Peyer's patch (tissue), 4 donors: ENCODE data around the gene MYH11. TPM values are rescaled to one million over a fixed set of nuclear protein-coding genes. Genes with fewer than 3 reads are reported as not detected.

Source experiments
- DNase-seq, 3 donors: peaks; one replicate each; pipeline ENCODE4 v3.0.0-alpha.2; 2017 to 2019
- H3K27ac ChIP-seq, 4 donors: fragments of 200-600 bp; sonication (generic); one replicate each; pipeline ENCODE4 v1.5.1; 2016 to 2019
- H3K27me3 ChIP-seq, 2 donors: fragments of 200-600 bp; sonication (generic); one replicate each; pipeline ENCODE4 v1.5.1; 2019
- H3K36me3 ChIP-seq, 3 donors: fragments of 200-600 bp; sonication (generic); one replicate each; pipeline ENCODE4 v1.5.1; 2016 to 2019
- H3K4me1 ChIP-seq, 4 donors: fragments of 200-600 bp; sonication (generic); one replicate each; pipeline ENCODE4 v1.5.1; 2016 to 2019
- H3K4me3 ChIP-seq, 4 donors: fragments of 200-600 bp; sonication (generic); 1 replicate in 3 of 4; 2 replicates in 1 of 4; pipeline ENCODE4 v1.5.1; 2016 to 2019; ENCODE audit warnings: mild to moderate bottlenecking in 1 of 4
- H3K9me3 ChIP-seq, 4 donors: fragments of 200-600 bp; sonication (generic); one replicate each; pipeline ENCODE4 v1.5.1; 2016 to 2019; ENCODE audit warnings: mild to moderate bottlenecking in 1 of 4
- CTCF ChIP-seq, 6 experiments: fragments of 450-650 bp in 4 of 6; fragments of 200-600 bp in 2 of 6; sonication (generic) in 1 of 6; IDR thresholded peaks; one replicate each; pipeline ENCODE4 v1.5.1; 2017 to 2019; ENCODE audit warnings: antibody characterized with exemption in 6 of 6, mild to moderate bottlenecking in 3 of 6, moderate library complexity in 1 of 6
- POLR2A ChIP-seq, 2 donors: fragments of 450-650 bp; IDR thresholded peaks; one replicate each; pipeline ENCODE4 v1.5.1; 2017; ENCODE audit warnings: antibody characterized with exemption in 2 of 2, mild to moderate bottlenecking in 2 of 2, moderate library complexity in 2 of 2
- total RNA-seq, 4 donors: library from RNA; depleted of rRNA; stranded (reverse); fragments of >200 nt; gene quantifications; one replicate each; pipeline ENCODE4 v1.1.0, GENCODE V29; 2016

Gene MYH11
- total RNA-seq, 4 donors from 2014 or later = 39.2 to 248 (median 131) TPM

GRCh38 chr16:15770107-15770506 is 86.7 kb downstream of the MYH11 start:
- DNase-seq = no peak
- Histone ChIP-seq H3K27me3 (no peaks in the 10 kb centered on the region), H3K9me3 (no peaks in the 10 kb centered on the region), H3K36me3 (peaks cover 0 to 5% (median 0%) of the 10 kb centered on the region in 3 donors), H3K27ac (peak overlapping the region in 1 of 4 donors; percentile 48), H3K4me1 (no peaks in the 10 kb centered on the region), H3K4me3 (no peak overlapping the region)
- no peak for TF ChIP-seq CTCF (IDR thresholded peaks at IDR 0.05)
- TF ChIP-seq POLR2A (IDR thresholded peaks at IDR 0.05) = no peak

GRCh38 chr16:15769239-15769638 is 87.6 kb downstream of the MYH11 start:
- no peak overlapping the region for H3K27ac ChIP-seq
- H3K4me3 ChIP-seq = no peak overlapping the region
- no peak for TF ChIP-seq POLR2A (IDR thresholded peaks at IDR 0.05)
- TF ChIP-seq CTCF (IDR thresholded peaks at IDR 0.05) = no peak
- no peaks in the 10 kb centered on the region for H3K27me3 ChIP-seq
- DNase-seq = no peak
- H3K9me3 ChIP-seq = no peaks in the 10 kb centered on the region
- H3K4me1 ChIP-seq = no peaks in the 10 kb centered on the region
- peaks cover 0 to 5% (median 0%) of the 10 kb centered on the region in 3 donors for H3K36me3 ChIP-seq

GRCh38 chr16:15768201-15768600 is 88.6 kb downstream of the MYH11 start:
- Histone ChIP-seq H3K4me3 (no peak overlapping the region), H3K9me3 (no peaks in the 10 kb centered on the region), H3K27ac (no peak overlapping the region), H3K36me3 (peaks cover 0 to 5% (median 0%) of the 10 kb centered on the region in 3 donors), H3K27me3 (no peaks in the 10 kb centered on the region), H3K4me1 (no peaks in the 10 kb centered on the region)
- TF ChIP-seq POLR2A (IDR thresholded peaks at IDR 0.05) = no peak
- no peak for TF ChIP-seq CTCF (IDR thresholded peaks at IDR 0.05)
- no peak for DNase-seq

- Histone ChIP-seq H3K9me3 (no peaks in the 10 kb centered on the region), H3K4me1 (no peaks in the 10 kb centered on the region), H3K4me3 (no peak overlapping the region), H3K27ac (no peak overlapping the region), H3K36me3 (peaks cover 0 to 5% (median 0%) of the 10 kb centered on the region in 3 donors), H3K27me3 (no peaks in the 10 kb centered on the region)
- DNase-seq = no peak
- TF ChIP-seq CTCF (IDR thresholded peaks at IDR 0.05) (no peak), POLR2A (IDR thresholded peaks at IDR 0.05) (no peak)
Observed at GRCh38 chr16:15766918-15767317, 89.9 kb downstream of the MYH11 start.

- H3K27ac ChIP-seq = no peak overlapping the region
- no peaks in the 10 kb centered on the region for H3K4me1 ChIP-seq
- no peaks in the 10 kb centered on the region for H3K27me3 ChIP-seq
- peak; percentile 16 to 59 (median 58) for TF ChIP-seq CTCF (IDR thresholded peaks at IDR 0.05)
- no peak for TF ChIP-seq POLR2A (IDR thresholded peaks at IDR 0.05)
- H3K36me3 ChIP-seq = peaks cover 0 to 5% (median 0%) of the 10 kb centered on the region in 3 donors
- no peaks in the 10 kb centered on the region for H3K9me3 ChIP-seq
- DNase-seq = peak in 2 of 3 donors; percentile 24 to 52
- no peak overlapping the region for H3K4me3 ChIP-seq
Observed at GRCh38 chr16:15765880-15766279, 90.9 kb downstream of the MYH11 start.

DNA sequence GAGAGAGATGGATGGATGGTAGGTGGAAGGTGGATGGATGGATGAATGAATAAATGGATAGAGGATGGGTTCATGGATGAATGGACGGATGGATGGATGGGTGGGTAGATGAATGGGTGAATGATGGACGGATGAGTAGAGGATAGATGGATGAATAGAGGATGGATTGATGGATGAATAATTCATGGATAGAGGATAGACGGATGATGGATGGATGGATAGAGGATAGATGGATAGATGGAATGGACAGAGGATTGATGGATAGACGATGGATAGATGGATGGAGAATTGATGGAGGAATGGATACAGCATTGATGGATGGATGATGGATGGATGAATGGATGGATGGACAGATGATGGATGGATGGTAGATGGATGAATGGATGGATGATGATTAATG is 91.7 kb downstream of the MYH11 start:
- no peak for DNase-seq
- H3K36me3 ChIP-seq = peaks cover 0 to 5% (median 0%) of the 10 kb centered on the region in 3 donors
- H3K4me3 ChIP-seq = no peak overlapping the region
- no peaks in the 10 kb centered on the region for H3K4me1 ChIP-seq
- no peak for TF ChIP-seq POLR2A (IDR thresholded peaks at IDR 0.05)
- no peak for TF ChIP-seq CTCF (IDR thresholded peaks at IDR 0.05)
- no peaks in the 10 kb centered on the region for H3K9me3 ChIP-seq
- no peaks in the 10 kb centered on the region for H3K27me3 ChIP-seq
- H3K27ac ChIP-seq = no peak overlapping the region
